ENCODE measurements around the gene PLXNB2.

DNA sequence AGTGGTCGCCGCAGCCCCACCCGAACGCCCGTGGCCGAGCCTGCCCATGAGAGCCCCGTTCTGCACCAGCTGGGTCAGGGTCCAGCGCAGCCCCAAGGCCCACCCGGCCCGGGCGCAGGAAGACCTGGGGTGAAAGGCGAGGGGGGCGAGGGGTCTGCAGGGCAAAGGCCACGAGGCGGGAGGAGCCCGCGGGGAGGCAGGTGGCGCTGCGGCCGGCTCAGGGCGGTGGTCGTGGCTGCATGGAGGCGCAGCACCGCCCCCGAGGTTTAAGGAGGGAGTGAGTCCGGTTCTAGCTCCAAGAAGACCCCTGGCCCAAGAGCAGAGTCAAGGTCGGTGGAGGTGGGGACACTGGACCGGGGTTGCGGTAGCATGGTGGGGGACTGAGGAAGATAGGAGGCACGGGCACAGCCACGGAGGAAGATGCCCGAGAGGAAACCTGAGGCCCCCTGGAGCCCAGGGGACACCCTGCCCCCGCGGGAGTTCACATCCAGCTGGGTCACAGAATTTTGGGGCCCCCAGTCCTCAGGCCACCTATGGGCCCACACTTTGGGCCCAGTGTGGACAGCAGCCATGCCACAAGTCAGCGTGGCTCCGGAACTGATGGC is 55.9 kb downstream of the PLXNB2 start:
- TF ChIP-seq CTCF (IDR thresholded peaks at IDR 0.05; ENCODE audit: low read length) (no peak), EZH2 (IDR thresholded peaks at IDR 0.05; ENCODE audit: borderline replicate concordance, low read length) (no peak)
